Lower leg skin (tissue), 4 donors: ENCODE measurements around the gene TTC8. TPM values are rescaled to one million over a fixed set of nuclear protein-coding genes. Genes with fewer than 3 reads are reported as not detected.

Experiments used
- DNase-seq, 2 donors: peaks; one replicate each; pipeline ENCODE4 v3.0.0-alpha.2; 2019; ENCODE audit warnings: low spot score in 2 of 2
- H3K4me3 ChIP-seq: fragments of 200-600 bp; sonication (generic); 2 replicates; pipeline ENCODE4 v1.5.1; 2017; ENCODE audit warnings: mild to moderate bottlenecking, low read depth; ENCODE audit not compliant: poor library complexity, severe bottlenecking
- CTCF ChIP-seq, 3 donors: fragments of 450-650 bp; IDR thresholded peaks; one replicate each; pipeline ENCODE4 v1.5.1; 2016; ENCODE audit warnings: antibody characterized with exemption in 3 of 3, mild to moderate bottlenecking in 3 of 3, moderate library complexity in 2 of 3
- POLR2A ChIP-seq, 2 donors: fragments of 450-650 bp; IDR thresholded peaks; one replicate each; pipeline ENCODE4 v1.6.1; 2016 to 2017; ENCODE audit warnings: antibody characterized with exemption in 2 of 2, mild to moderate bottlenecking in 1 of 2, moderate library complexity in 1 of 2
- WGBS, 2 donors: methylation state at CpG; one replicate each; pipeline ENCODE4 v1.1.5; 2018; 5-methylcytosine and 5-hydroxymethylcytosine counted together
- intact Hi-C: fragments of 100-400 bp; cut with DNase I; formaldehyde crosslinking; loops from one replicate; pipeline ENCODE4 v1.15.0; 2023; ENCODE audit warnings: low total_unique reads
- total RNA-seq, 4 donors: library from RNA; depleted of rRNA; stranded (reverse); fragments of >200 nt; gene quantifications; one replicate each; pipeline ENCODE4 v1.1.0, GENCODE V29; 2016

The TTC8 gene
- total RNA-seq, 4 donors from 2014 or later = 11.6 to 18.6 (median 17.9) TPM

DNA sequence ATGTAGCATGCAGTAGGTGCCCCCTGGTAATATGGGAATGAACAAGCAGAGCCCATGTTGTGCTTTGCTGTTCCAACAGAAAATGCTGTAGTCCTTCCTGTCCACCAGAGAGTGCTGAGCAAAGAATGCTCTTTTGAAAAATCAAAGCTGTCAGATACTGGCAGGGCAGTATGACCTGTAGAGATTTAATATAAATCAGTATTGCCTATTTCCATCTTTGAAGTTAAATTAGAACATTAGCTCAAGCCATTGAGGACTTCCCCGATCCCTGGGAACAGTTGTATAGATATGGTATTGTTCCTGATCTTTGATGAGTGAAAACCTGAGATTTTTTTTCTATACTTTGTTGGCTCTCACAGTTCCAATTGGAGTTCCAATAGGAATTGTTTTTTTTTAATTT, 13.0 kb downstream of the TTC8 start:
- WGBS, 2 donors = 97% methylated on average over 1 of the region's 1 CpG
- TF ChIP-seq POLR2A (IDR thresholded peaks at IDR 0.05) (no peak), CTCF (IDR thresholded peaks at IDR 0.05) (no peak)
- intact Hi-C loops = no loop called here
- DNase-seq = no peak
- no peak overlapping the region for H3K4me3 ChIP-seq

DNA sequence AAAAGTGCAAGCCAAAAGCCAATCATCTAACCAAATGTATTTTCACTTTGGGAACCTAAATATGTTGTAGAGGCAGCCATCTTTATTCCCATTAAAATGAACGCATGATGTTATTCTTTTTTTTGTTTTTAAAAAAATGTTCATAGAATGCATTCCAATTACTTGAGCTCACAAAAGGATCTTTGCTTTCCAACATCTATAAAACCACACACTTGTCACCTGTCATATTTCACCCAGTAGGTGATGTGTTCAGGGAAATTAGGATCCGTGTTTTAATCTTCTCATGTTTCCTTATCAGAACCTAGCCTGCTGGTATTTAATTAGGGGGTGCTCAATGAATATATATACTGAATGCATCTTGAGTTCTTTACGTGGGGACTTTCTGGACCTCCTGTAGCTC, 13.6 kb downstream of the TTC8 start:
- 86 to 91% methylated on average over 3 of the region's 3 CpGs for WGBS, 2 donors
- TF ChIP-seq CTCF (IDR thresholded peaks at IDR 0.05) (no peak), POLR2A (IDR thresholded peaks at IDR 0.05) (no peak)
- intact Hi-C loops = no loop called here
- no peak overlapping the region for H3K4me3 ChIP-seq
- DNase-seq = no peak

DNA sequence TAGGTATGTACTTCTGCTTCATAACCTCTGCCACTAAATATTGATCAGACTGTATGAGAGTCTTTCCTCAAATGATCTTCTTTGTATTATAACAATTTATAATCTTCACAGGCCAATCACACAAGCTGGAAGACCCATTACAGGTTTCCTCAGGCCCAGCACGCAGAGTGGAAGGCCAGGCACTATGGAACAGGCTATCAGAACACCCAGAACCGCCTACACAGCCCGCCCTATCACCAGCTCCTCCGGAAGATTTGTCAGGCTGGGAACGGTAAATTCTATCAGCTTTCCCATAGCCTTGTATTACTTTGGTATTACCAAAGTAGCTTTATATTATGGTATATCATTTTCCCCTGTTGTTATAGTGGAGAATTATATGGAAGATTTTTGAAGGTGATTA, 16.5 kb downstream of the TTC8 start:
- H3K4me3 ChIP-seq = no peak overlapping the region
- DNase-seq = no peak
- TF ChIP-seq CTCF (IDR thresholded peaks at IDR 0.05) (no peak), POLR2A (IDR thresholded peaks at IDR 0.05) (no peak)
- WGBS, 2 donors = 93 to 97% methylated on average over 5 of the region's 5 CpGs
- intact Hi-C loops = no loop called here

- TF ChIP-seq CTCF (IDR thresholded peaks at IDR 0.05) (no peak), POLR2A (IDR thresholded peaks at IDR 0.05) (no peak)
- WGBS, 2 donors = 88 to 95% methylated on average over 1 of the region's 1 CpG
- no peak for DNase-seq
- no peak overlapping the region for H3K4me3 ChIP-seq
- intact Hi-C loops = no loop called here
Observed at GRCh38 chr14:88841741-88842140, 17.3 kb downstream of the TTC8 start.

- DNase-seq = no peak
- 87 to 93% methylated on average over 1 of the region's 1 CpG for WGBS, 2 donors
- H3K4me3 ChIP-seq = no peak overlapping the region
- intact Hi-C loops = no loop called here
- no peak for TF ChIP-seq POLR2A (IDR thresholded peaks at IDR 0.05)
- no peak for TF ChIP-seq CTCF (IDR thresholded peaks at IDR 0.05)
Observed at GRCh38 chr14:88842414-88842813, 18.0 kb downstream of the TTC8 start.

- no peak overlapping the region for H3K4me3 ChIP-seq
- TF ChIP-seq CTCF (IDR thresholded peaks at IDR 0.05) = no peak
- no peak for TF ChIP-seq POLR2A (IDR thresholded peaks at IDR 0.05)
- intact Hi-C loops = no loop called here
- no peak for DNase-seq
- 87 to 89% methylated on average over 2 of the region's 2 CpGs for WGBS, 2 donors
Observed at GRCh38 chr14:88844980-88845491, 20.6 kb downstream of the TTC8 start.
